Stimulated activated CD4-positive, alpha-beta T cell treated with anti-CD3 and anti-CD28 coated beads, Interleukin-1b, Interleukin-23, amount 100 ng/mL, for 48 hours (primary cell): ENCODE results near the gene KRTAP10-2.

Experiments
- DNase-seq: peaks from one replicate; pipeline ENCODE4 v3.0.0-alpha.2; 2020

The KRTAP10-2 gene

DNA sequence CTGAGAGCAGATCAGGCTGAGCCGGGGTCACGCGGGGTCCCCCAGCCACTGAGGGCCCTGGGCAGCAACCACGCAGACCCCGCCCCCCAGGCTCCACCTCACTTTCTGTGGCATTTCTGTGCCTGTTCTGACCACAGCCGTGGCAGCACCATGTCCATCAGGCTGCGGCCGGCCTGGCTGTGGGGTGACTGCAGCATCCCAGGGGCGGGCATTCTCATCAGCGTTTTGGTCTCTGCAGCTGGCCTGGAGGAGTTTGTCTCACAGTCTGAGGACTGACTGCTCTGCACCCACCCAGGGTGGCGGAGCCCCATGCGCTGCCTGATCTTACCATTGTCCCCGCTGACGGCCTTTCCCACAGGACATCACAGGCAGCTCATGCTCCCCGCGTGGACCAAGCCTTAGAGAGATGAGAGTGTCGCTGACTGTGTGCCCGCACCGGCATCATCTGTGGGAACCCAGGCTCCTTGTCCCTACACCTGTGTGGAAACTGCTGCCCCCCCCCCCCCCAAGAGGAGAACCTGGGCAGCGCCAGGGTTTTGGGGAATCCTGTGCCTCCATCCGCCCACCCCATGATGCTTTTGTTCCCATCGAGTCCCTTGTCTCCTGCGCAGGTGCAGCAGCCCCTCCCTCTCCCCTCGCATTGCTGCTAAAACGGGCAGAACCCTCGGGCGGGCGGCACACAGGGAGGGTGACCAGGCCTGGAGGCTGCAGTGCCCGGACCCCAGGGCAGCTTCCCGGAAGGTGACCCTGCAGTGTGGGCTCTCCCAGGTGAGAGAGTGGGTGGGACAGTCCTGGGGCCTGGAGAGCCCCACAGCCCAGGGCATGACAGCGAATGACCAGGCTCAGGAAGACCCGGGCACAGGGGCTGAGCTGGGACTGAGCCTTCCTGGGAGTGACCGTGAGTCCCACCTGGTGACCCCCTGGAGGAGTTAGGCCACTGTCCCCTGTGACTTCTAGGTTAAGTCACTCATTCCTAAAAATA is 13.1 kb downstream of the KRTAP10-2 start:
- no peak for DNase-seq

GRCh38 chr21:44535963-44536362 is 15.3 kb downstream of the KRTAP10-2 start:
- DNase-seq = no peak

GRCh38 chr21:44534688-44535087 is 16.6 kb downstream of the KRTAP10-2 start:
- no peak for DNase-seq

- DNase-seq = no peak
Measured at GRCh38 chr21:44533891-44534627, 17.2 kb downstream of the KRTAP10-2 start.

GRCh38 chr21:44533121-44533890 is 18.0 kb downstream of the KRTAP10-2 start:
- DNase-seq = no peak

- DNase-seq = no peak
Measured at GRCh38 chr21:44532712-44533111, 18.6 kb downstream of the KRTAP10-2 start.

- no peak for DNase-seq
Measured at GRCh38 chr21:44531606-44532564, 19.4 kb downstream of the KRTAP10-2 start.

DNA sequence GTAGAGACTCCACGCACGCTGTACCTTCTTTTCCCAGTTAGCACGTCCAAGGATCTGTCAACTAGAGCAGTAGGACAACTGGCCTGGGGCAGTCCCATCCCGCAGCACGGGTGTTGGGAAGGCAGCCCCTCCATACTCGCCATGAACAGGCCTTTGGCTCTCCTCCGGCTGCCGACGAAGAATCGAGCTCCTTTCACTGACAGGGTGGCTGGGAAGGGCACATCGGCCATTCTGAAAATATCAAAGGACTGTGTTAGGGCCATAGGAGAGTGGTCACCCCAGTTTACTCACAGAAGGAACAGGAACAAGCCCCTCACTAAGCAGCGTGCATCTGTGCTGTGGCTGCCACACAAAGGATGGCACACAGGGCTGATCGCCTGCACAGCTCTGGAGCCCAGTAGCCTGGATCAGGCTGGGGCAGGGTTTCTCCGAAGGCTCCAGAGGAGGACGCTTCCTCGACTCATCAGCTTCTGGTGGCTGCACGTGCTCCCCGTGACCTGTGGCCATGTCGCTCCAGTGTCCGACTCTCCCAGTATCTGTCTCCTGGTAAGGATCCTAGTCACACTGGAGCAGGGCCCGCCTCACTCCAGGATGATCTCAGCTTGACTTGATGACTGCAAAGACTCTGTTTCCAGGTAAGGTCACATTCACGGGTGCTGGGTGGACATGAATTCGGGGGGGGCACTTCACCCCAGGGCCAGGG is 20.3 kb downstream of the KRTAP10-2 start:
- DNase-seq = no peak

GRCh38 chr21:44530221-44530902 is 20.9 kb downstream of the KRTAP10-2 start:
- no peak for DNase-seq

DNA sequence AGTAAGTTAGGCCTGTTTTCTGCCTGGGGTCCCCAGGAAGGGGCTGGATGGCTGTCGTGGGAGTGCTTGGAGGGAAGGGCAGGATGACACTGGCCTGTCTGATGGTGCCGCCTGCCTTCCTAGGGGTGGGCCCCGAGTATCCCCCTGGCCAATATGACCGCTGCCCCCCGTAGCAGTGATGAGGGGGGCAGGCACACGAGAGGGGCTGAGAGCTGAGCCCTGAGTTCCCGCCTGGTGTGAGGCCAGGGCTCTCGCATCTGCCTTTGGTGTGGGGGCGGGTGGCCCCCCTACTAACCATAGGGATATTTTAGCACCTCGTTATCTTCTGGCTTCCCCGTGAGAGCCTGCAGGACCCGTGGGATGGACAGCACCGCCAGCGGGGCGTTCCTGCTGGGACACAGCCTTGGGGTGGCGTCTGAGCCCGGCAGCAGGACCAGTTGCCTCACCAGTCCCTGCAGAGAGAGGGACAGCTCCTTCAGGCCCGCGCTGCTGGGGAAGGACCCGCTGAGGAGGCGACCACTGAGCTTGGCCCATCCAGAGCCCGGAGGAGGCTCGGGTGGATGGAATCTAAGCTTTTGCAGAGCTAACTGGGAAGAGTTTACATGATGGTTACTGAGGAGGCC is 21.7 kb downstream of the KRTAP10-2 start:
- DNase-seq = no peak

- no peak for DNase-seq
Measured at GRCh38 chr21:44529011-44529421, 22.3 kb downstream of the KRTAP10-2 start.

- DNase-seq = no peak
Measured at GRCh38 chr21:44528634-44528995, 22.7 kb downstream of the KRTAP10-2 start.

GRCh38 chr21:44527983-44528633 is 23.2 kb downstream of the KRTAP10-2 start:
- DNase-seq = no peak

DNA sequence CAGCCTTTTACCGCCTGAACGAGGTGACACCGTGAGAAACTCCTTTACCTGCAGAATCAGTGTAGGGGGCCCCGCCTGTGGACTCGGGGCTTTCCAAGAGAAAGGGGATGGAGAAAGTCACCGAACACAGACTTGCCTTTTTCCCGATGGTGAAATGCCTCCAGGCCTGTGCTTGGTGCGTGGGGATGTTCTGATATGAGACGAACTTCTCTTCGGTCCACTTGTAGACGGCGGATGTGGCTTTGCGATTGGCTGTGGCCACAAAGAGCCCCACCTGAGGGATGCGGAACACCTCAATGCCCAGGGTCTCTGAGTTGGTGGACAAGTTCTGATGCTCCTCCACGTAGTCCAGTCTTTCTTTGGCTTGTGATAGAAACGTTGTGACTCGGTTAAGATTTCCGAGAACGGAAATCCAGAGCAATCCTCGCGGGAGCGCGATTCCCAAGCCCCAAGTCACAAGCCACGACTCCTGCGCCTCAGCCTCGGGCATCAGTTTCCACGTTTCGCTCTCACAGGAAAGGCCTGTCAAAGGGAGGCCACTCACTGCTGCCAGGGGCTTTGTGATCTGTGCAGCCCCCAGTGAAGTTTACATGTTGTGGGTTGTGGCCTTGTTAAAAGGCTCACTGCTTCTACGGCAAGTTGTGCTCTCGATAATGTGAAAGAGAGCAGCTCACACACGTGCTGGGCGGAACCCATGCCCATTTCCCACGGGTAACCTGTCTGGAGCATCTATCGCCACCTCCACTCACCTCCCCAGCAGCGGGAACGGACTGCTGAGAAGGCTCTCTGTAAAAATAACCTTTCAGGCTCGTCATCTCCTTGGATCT is 23.9 kb downstream of the KRTAP10-2 start:
- DNase-seq = no peak

- DNase-seq = no peak
Measured at GRCh38 chr21:44526096-44526997, 25.0 kb downstream of the KRTAP10-2 start.

DNA sequence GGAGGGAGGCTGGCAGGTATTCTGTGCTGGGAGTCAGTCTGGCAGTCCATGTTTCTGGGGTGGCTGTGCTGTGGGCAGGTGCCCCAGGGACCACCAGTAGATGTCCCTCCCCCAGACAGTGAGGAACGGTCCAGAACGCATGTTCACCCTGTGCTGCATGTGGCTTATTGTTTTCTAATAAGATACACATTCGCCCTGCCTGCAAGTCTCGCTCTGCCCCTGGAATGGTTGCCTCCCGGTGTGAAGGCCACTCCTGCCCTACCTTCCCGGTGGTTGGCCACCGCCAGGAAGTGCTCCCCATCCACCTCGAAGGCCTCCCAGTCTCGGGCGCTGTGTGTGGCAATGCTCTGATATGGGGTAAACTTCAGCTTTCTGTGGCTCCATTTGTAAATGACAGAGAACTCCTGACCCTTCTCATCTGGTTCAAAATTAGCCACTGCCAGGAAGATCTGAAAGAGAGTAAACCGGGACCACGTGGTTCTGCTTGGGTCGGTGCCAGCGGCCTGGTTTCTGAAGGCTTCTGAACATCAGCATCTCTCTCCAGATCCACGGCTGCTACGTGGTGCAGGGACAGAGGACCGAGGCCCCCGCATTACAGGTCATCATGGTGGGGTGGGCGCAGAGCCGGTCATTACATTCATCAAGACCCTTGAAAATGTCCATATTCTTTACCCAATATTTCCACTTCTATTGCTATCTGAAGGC is 25.8 kb downstream of the KRTAP10-2 start:
- no peak for DNase-seq
